Testis (tissue), 2 donors: ENCODE results near the gene ZNF445.

Experiments
- POLR2A ChIP-seq: fragments of 450-650 bp; IDR thresholded peaks from one replicate; pipeline ENCODE4 v1.6.1; 2017; ENCODE audit warnings: antibody characterized with exemption, mild to moderate bottlenecking, moderate library complexity
- TF ChIP-seq, protein P1 (sequence below), 3 experiments: fragments of 450-650 bp in 2 of 3; fragments of 200-600 bp in 1 of 3; sonication (generic) in 1 of 3; IDR thresholded peaks; one replicate each; pipeline ENCODE4 v1.5.1; 2016 to 2019; ENCODE audit warnings: antibody characterized with exemption in 3 of 3, mild to moderate bottlenecking in 2 of 3, moderate library complexity in 1 of 3

DNA sequence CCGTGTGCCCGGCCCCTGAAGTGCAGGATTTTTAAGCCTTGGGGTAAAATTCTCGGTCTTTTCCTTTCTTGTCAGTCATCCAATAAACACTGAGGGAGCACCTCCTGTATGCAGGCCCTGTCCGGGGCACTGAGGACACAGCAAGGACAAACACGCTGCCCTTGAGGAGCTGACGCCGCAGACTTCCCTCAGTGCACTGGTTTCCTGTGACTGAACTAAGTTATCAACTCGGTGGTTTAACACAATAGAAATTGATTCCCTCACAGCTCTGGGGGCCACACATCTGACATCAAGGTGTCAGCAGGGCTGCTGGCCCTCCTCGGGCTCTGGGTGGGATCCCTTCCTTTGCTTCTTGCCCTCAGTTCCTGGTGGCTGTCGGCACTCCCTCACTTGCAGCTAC, 65.1 kb downstream of the ZNF445 start:
- no peak for TF ChIP-seq POLR2A
- TF ChIP-seq, protein P1, sequence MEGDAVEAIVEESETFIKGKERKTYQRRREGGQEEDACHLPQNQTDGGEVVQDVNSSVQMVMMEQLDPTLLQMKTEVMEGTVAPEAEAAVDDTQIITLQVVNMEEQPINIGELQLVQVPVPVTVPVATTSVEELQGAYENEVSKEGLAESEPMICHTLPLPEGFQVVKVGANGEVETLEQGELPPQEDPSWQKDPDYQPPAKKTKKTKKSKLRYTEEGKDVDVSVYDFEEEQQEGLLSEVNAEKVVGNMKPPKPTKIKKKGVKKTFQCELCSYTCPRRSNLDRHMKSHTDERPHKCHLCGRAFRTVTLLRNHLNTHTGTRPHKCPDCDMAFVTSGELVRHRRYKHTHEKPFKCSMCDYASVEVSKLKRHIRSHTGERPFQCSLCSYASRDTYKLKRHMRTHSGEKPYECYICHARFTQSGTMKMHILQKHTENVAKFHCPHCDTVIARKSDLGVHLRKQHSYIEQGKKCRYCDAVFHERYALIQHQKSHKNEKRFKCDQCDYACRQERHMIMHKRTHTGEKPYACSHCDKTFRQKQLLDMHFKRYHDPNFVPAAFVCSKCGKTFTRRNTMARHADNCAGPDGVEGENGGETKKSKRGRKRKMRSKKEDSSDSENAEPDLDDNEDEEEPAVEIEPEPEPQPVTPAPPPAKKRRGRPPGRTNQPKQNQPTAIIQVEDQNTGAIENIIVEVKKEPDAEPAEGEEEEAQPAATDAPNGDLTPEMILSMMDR (IDR thresholded peaks at IDR 0.05) = no peak
